AG09309 (cell line): ENCODE results near the gene VEPH1.

Experiments
- DNase-seq: peaks from one replicate; pipeline ENCODE4 v3.0.0-alpha.2; 2010; ENCODE audit warnings: low read depth
- H3K4me3 ChIP-seq: 2 replicates; pipeline ENCODE4 v1.5.1; 2011; ENCODE audit warnings: mild to moderate bottlenecking, low read depth, low read length, moderate library complexity; ENCODE audit not compliant: control insufficient read depth
- CTCF ChIP-seq: IDR thresholded peaks from 2 replicates; pipeline ENCODE4 v1.5.1; 2011; ENCODE audit warnings: mild to moderate bottlenecking, low read depth, low read length, inconsistent platforms; ENCODE audit not compliant: insufficient read depth, control insufficient read depth; ENCODE audit errors: missing control alignments

VEPH1 gene

GRCh38 chr3:157514371-157514895, 11.2 kb upstream of the VEPH1 start:
- no peak for DNase-seq
- no peak for TF ChIP-seq CTCF
- no peak overlapping the region for H3K4me3 ChIP-seq

- TF ChIP-seq CTCF = no peak
- no peak overlapping the region for H3K4me3 ChIP-seq
- no peak for DNase-seq
These were observed 10.4 kb upstream of the VEPH1 start for GRCh38 chr3:157513585-157513984.

- no peak for TF ChIP-seq CTCF
- H3K4me3 ChIP-seq = no peak overlapping the region
- DNase-seq = no peak
These were observed 9.3 kb upstream of the VEPH1 start for GRCh38 chr3:157512534-157512933.

- DNase-seq = no peak
- TF ChIP-seq CTCF = no peak
- H3K4me3 ChIP-seq = no peak overlapping the region
These were observed 5.2 kb upstream of the VEPH1 start for GRCh38 chr3:157508461-157508860.

GRCh38 chr3:157501863-157502262, 1.4 kb downstream of the VEPH1 start:
- no peak for DNase-seq
- no peak overlapping the region for H3K4me3 ChIP-seq
- TF ChIP-seq CTCF = no peak

- TF ChIP-seq CTCF = no peak
- DNase-seq = no peak
- H3K4me3 ChIP-seq = no peak overlapping the region
These were observed 3.0 kb downstream of the VEPH1 start for GRCh38 chr3:157500232-157500631.
